CD4-positive, alpha-beta T cell treated with Interleukin-4 for 1 hour (primary cell): ENCODE results near the gene RAB40C.

ENCODE experiments used
- DNase-seq, 2 donors: peaks; one replicate each; pipeline ENCODE4 v3.0.0-alpha.2; 2020 to 2022

The RAB40C gene

GRCh38 chr16:559411-560203 lies 30.3 kb upstream of the RAB40C start:
- DNase-seq, result no peak

GRCh38 chr16:560204-560700 lies 29.6 kb upstream of the RAB40C start, which contains the start of gene PRR35:
Gene PRR35 (plus strand): TSS chr16:560394. CDS start chr16:563295, 2,901 bp downstream.
- no peak for DNase-seq

GRCh38 chr16:560701-561412 lies 29.0 kb upstream of the RAB40C start:
- no peak for DNase-seq

- DNase-seq, result no peak
These were observed 28.5 kb upstream of the RAB40C start for GRCh38 chr16:561413-561794.

DNA sequence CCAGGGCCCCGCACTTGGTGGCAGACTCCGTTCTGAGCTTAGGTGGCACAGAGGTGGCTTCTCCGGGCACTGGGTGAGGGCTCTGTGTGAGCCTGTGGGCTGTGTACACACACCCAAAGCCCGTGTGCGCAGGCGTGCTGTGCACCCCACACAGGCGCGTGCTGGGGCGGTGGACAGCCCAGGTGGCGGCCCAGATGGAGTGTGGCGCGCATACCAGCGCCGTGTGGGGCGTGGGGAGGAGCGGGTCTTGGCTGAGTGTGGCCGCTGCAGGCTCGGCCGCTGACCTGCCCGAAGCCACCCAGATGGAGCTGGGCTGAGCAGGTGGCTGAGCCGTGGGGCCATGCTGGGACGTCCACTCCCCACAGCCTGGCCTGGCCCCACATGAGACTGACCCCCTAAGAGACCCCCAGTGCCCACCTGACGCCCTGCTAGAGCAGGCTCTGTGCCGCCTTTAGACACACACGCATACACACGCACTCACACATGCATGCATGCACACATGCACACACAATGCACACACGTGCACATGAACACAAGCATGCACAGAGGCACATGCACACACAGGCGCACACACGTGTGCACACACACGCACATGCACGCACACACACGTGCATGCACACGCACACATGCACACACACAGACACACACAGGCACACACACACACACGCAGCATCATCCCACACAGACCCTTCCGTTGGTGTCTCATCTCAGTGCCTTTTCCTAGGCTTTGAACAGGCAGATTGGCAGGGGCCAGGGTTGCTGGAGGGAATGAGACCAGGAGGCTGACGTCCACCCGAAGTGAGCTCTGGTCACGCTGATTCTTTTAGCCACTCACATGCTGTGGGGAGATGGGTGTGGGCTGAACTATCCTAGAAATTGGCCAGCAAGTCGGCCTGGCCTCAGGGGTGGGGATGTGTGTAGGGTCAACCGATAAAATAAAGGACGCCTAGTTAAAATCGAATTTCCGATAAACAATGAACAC lies 27.6 kb upstream of the RAB40C start:
- no peak for DNase-seq

DNA sequence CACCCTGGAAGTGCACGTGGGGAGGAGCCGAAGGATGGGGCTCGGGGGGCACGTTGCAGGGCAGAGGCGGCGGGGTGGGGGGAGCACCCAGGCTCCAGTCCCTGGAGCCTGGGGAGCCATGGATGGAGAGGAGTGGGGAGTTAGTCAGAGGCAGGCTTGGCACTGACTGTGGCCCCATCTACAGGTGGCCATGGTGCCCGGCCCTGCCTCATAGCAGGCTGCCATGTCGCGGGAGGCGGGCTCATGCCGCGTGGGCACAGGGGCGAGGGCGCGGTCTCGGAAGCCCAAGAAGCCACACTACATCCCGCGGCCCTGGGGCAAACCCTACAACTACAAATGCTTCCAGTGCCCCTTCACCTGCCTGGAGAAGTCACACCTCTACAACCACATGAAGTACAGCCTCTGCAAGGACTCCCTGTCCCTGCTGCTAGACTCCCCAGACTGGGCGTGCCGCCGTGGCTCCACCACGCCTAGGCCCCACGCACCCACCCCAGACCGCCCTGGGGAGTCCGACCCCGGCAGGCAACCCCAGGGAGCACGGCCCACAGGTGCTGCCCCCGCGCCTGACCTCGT lies 26.7 kb upstream of the RAB40C start:
- no peak for DNase-seq

- DNase-seq, result no peak
These were observed 25.0 kb upstream of the RAB40C start for GRCh38 chr16:564690-565418.

DNA sequence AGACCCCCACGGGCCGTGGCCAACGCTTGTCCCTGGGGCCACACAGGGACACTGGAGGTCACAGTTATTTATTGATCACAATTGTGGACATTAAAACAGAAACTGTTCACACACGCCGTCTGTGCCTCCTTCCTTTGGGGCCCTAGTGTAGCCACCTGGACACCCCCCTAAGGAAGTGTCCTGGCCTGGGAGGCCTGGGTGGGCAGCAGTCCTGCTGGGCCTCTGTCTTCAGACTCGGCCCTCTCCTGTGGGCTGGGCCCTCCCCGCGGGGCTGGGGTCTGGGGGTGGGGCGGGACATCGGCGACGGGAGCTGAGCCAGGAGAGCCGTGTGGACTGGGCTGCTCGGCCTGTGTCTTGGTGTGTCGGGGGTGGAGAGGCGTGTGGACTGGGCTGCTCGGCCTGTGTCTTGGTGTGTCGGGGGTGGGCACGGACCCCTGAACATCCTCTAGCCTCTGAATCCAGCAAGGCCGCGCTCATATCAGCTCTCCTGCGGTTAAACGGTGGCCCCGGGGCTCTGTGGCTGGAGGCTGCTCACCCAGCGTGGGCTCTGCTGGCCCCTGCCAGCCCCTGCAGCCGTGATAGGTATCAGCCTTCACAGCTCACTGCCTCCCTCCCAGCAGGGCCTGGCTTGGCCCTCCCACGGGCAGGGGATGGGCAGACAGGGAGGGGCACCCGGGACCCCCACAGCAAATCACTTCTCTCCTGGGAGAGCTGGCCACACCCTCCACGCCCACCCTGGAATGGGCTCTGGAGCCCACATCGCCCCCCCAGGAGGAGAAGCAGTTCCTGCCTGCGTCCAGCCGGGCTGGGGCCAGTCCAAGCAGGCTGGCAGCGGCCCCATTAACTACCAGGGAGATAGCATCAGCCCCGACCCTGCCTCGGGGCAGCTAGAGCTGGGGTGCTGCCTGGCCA lies 24.2 kb upstream of the RAB40C start:
- DNase-seq, result no peak

DNA sequence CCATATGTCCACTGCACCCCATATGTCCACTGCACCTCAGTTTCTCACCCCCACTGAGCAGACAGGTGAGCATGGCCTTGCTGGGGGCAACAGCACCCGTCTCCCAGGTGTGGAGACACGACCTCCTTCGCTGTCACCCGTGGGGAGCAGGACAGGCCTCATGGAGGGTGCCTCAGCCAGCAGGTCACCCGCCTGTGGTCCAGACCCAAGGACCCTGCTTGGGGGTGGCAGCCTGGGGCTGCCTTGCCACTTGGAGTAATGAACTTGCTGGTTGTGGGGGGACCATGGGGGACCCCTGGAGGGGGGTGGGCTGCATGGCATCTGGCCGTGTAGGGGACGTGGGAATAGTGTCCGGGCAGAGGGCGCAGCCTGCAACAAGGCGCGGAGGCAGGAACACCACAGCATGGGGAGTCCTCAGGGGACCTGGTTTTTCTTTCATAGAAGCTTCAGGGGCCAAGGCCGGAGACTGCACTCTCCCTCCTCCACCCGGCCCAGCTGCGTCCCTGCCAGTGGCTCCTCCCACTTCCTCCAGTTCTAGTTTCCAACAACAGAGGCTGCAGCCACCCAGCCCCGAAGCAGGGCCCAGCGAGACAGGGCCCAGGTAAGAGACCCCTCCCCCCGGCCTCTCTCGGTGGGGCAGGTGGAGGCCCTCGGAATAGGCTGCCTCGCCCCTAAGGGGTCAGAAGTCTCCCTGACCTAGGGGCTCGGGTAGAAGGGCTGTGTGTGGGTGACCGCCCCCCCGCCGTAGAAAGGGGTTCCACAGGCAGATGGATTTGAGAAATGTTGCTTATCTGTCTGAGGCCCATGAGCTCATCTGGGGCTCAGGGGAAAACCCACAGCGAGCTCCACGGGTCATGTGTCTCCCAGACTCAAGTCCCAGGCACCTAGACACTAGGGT lies 23.1 kb upstream of the RAB40C start, which contains the start of gene NHLRC4:
NHLRC4 (plus strand) TSS at position 531 of the 898 bp plus-strand sequence. CDS start 1,043 bp downstream, outside the sequence.
- DNase-seq, result peak; percentile 51

DNA sequence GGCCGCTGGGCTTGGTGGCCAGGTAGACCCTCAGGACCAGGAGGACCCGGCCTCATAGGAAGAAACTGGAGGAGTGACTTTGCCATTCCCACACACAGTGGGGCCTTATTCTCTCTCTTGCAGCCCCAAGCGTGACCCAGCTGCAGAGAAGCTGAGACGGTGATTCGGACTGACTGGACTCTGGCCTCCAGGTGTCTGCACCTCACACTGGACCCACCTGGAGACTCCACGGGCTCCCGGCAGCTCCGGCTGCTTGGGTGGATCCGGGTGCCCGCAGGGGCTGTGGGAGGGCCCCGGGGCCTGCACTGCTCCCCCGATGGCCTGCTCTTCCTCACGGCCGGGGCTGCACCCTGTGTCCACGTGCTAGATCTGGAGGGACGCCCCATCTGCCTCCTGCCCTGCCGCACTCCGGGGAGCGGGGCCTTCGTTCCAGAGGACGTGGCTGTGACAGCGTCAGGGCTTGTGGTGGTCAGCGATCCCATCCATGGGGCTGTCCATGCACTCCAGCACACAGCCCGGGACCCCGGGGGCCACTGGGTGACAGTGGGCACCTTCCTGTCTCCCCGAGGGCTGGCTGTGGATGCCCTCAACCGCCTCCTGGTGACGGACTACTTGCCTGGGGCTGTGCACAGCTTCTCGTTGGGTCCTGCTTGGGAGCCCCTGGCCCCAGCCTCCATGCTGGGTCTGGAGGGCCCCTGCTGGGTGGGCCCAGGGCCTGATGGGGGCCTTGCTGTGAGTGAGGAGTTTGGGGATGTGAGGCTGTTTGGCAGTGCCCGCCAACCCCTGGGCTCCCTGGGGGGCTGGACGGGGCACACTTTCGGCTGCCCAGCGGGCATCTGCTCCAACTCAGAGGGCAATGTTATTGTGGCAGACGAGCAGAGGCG lies 22.3 kb upstream of the RAB40C start:
- no peak for DNase-seq

- DNase-seq, result no peak
These were observed 21.2 kb upstream of the RAB40C start for GRCh38 chr16:568401-569258.

DNA sequence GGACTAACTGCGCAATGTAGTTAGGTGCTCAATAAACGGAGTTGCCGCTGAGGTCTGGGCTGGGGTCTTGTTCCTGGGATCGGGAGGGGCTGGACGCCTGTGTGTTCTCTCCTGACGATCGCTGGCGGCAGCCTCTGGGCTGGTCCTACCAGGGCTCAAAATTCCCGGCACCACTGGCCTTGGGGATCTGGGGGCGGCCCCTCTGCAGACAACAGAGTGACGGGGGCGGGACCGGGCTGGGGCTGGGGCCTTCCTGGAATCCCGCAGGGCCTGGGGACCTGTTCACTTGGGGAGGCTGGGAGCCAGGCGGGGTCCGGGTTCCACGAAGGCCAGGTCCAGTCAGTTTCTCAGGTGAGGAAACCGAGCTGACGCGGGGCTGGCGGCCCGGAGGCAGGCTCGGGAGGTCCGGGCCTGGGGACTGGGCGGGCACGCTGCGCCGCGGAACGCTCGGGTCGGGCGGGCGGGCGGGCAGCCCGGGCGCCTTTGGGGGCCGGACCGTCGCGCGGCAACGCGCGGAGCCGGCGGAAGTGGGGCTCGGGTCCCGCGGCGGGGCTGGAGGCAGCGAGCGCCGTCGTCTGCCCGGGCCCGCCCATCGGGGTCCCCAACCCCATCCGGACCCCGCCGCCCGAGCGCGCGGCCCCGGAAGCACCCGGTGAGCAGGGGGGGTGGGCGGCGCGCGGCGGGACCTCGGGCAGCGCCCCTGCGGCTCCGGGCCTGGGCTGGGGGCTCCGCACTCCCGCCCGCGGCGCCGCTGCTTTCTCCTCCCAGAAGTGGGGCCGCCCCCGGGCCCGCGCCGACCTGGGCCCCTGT lies 20.2 kb upstream of the RAB40C start, which contains the start of gene PIGQ:
PIGQ (plus strand) TSS at position 524 of the 810 bp plus-strand sequence. CDS start 4,107 bp downstream, outside the sequence.
- DNase-seq, result peak; percentile 50 to 74

DNA sequence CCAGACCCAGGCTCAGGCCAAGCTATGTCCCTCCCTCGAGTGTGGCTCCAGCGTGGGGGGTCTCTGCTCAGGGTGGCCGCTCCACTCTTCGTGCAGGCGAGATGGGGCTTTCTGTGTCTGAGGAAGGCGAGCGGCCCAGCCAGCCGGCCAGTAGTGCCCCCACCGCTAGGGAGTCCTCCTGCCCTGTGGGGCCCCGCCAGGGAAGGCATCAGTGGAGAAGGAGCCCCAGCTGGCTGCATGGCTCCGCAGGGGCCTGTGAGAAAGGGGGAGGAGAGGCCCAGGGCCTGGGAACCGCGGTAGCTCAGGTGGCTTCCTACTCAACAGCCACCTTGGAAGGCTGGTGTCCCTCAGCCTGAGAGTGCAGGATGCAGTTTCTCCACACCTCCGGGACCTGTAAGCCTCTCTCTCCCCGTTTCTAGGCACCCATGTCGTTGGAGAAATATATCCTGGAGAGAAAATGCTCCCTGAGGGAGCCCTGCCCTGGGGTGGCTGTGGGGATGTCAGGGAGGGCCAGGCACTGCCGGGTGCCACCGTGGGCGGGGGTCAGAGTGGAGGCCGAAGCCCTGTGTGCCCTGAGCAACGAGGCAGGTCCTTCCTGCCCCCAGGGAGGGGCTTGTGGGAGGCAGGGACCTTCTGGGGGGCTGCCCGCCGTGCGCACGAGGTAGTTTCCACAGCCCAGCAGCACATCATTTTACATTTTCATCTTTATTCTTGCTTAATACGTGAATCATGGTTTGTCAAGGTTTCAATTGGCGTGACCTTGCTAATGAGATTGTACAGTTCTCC lies 16.8 kb upstream of the RAB40C start:
- DNase-seq, result no peak

DNA sequence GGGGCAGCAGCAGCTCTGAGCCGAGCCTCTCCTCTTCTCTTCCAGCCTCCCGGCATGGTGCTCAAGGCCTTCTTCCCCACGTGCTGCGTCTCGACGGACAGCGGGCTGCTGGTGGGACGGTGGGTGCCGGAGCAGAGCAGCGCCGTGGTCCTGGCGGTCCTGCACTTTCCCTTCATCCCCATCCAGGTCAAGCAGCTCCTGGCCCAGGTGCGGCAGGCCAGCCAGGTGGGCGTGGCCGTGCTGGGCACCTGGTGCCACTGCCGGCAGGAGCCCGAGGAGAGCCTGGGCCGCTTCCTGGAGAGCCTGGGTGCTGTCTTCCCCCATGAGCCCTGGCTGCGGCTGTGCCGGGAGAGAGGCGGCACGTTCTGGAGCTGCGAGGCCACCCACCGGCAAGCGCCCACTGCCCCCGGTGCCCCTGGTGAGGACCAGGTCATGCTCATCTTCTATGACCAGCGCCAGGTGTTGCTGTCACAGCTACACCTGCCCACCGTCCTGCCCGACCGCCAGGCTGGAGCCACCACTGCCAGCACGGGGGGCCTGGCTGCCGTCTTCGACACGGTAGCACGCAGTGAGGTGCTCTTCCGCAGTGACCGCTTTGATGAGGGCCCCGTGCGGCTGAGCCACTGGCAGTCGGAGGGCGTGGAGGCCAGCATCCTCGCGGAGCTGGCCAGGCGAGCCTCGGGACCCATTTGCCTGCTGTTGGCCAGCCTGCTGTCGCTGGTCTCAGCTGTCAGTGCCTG lies 15.7 kb upstream of the RAB40C start:
- DNase-seq, result no peak
